Common myeloid progenitor, CD34-positive (primary cell): ENCODE measurements around the gene CHRM5.

Experiments
- CTCF ChIA-PET: fragments of 350-600 bp; sonication (Branson Sonifier 250); formaldehyde crosslinking; loops from one replicate; lab custom pipeline; 2021; ENCODE audit warnings: antibody characterized with exemption; lab: Charles Lee
- POLR2A ChIA-PET: fragments of 350-600 bp; sonication (Branson Sonifier 250); formaldehyde crosslinking; loops from one replicate; lab custom pipeline; 2021; ENCODE audit warnings: antibody characterized with exemption; lab: Charles Lee
- DNase-seq, 3 donors: peaks; one replicate each; pipeline versions ENCODE4 v3.0.0 to v3.0.0-alpha.2; 2013
- H3K27ac ChIP-seq, 2 experiments: 1 replicate in 1 of 2; 2 replicates in 1 of 2; pipeline ENCODE4 v1.7.0; 2013; ENCODE audit warnings: inconsistent platforms in 2 of 2, low read length in 2 of 2, mild to moderate bottlenecking in 2 of 2, low read depth in 1 of 2, moderate library complexity in 1 of 2; ENCODE audit not compliant: severe bottlenecking in 2 of 2, insufficient read depth in 1 of 2, poor library complexity in 1 of 2
- H3K27me3 ChIP-seq, 5 experiments: replicated peaks in 2 of 5; 1 replicate in 3 of 5; 2 replicates in 2 of 5; pipeline versions ENCODE4 v1.6.1 to v1.7.0; 2013; ENCODE audit warnings: low read length in 4 of 5, mild to moderate bottlenecking in 2 of 5, moderate library complexity in 2 of 5, inconsistent platforms in 1 of 5; ENCODE audit not compliant: insufficient read depth in 5 of 5, control insufficient read depth in 4 of 5
- H3K36me3 ChIP-seq, 4 experiments: 1 replicate in 2 of 4; 2 replicates in 2 of 4; pipeline versions ENCODE4 v1.6.1 to v1.7.0; 2013; ENCODE audit warnings: low read length in 3 of 4, control low read depth in 1 of 4, mild to moderate bottlenecking in 1 of 4; ENCODE audit not compliant: control insufficient read depth in 4 of 4, insufficient read depth in 4 of 4
- H3K4me1 ChIP-seq, 4 experiments: 1 replicate in 3 of 4; 2 replicates in 1 of 4; pipeline versions ENCODE4 v1.6.1 to v1.7.1; 2013; ENCODE audit warnings: low read length in 3 of 4, mild to moderate bottlenecking in 3 of 4, control low read depth in 1 of 4, inconsistent platforms in 1 of 4, moderate library complexity in 1 of 4; ENCODE audit not compliant: control insufficient read depth in 4 of 4, insufficient read depth in 4 of 4; ENCODE audit errors: control extremely low read depth in 1 of 4
- H3K4me3 ChIP-seq, 7 experiments: 1 replicate in 4 of 7; 2 replicates in 3 of 7; pipeline versions ENCODE4 v1.5.1 to v1.7.0; 2013; ENCODE audit warnings: mild to moderate bottlenecking in 7 of 7, low read length in 6 of 7, moderate library complexity in 6 of 7, inconsistent platforms in 2 of 7, low read depth in 2 of 7, control low read depth in 1 of 7; ENCODE audit not compliant: insufficient read depth in 4 of 7, control insufficient read depth in 1 of 7; ENCODE audit errors: extremely low read depth in 1 of 7
- H3K9me3 ChIP-seq, 5 experiments: 1 replicate in 4 of 5; 2 replicates in 1 of 5; pipeline versions ENCODE4 v1.6.1 to v1.7.1; 2013; ENCODE audit warnings: low read length in 4 of 5, mild to moderate bottlenecking in 2 of 5, inconsistent platforms in 1 of 5, low read depth in 1 of 5, moderate library complexity in 1 of 5; ENCODE audit not compliant: control insufficient read depth in 4 of 5, insufficient read depth in 2 of 5; ENCODE audit errors: control extremely low read depth in 1 of 5
- WGBS: methylation state at CpG from one replicate; pipeline ENCODE4 v1.1.5; 2013; ENCODE audit not compliant: insufficient coverage; 5-methylcytosine and 5-hydroxymethylcytosine counted together

The CHRM5 gene

DNA sequence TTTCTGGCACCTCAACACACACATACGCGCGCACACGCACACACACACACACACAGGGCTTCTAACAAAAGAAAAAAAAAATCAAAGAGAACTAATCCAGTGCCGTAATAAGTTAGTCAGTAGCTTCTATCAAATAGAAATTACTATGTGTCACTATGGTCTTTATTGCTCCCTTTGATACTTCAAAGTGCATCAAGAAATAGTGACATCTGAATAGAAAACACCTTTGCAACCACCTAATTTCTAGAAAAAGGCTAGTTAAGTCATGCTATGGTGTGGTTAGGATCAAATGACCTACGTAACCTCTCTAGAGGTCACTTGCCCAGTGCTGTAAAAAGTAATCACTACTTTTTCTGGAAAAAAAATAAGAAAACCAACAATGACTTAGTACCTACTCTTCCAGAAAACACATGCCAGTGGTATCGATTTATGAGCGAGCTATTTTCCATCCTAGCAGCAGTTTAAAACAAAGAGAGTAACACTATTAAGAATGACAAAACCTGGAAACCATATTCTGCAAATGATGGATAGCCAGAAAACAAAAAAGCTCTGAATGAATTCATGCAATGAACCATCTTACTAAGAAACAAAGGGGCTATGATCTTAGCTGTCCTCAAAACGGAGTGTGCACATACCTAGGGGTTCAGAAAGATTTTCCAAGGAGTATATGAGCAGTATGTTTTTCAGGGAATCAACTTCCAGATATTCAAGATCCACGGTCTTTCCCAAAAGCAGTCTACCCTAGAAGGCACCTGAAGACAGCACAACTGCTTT, 63.9 kb downstream of the CHRM5 start:
- 85% methylated on average over 7 of the region's 10 CpGs for WGBS
- no peak overlapping the region for H3K27ac ChIP-seq
- CTCF ChIA-PET: no interaction called here
- H3K4me1 ChIP-seq: peaks cover 0 to 4% (median 4%) of the 10 kb centered on the region in 4 experiments
- H3K27me3 ChIP-seq: no peaks in the 10 kb centered on the region
- no peak overlapping the region for H3K4me3 ChIP-seq
- peaks cover 0 to 6% (median 0%) of the 10 kb centered on the region in 5 experiments for H3K9me3 ChIP-seq
- H3K36me3 ChIP-seq: no peaks in the 10 kb centered on the region
- POLR2A ChIA-PET: interaction anchor here (0.8 kb wide), 1 partner anchor 117 kb away, joined by 4 read pairs; no protein-coding TSS in a partner anchor
- DNase-seq: no peak

- Histone ChIP-seq H3K36me3 (no peaks in the 10 kb centered on the region), H3K27ac (peak overlapping the region in 1 of 2 experiments; percentile 83), H3K27me3 (no peaks in the 10 kb centered on the region), H3K9me3 (no peaks in the 10 kb centered on the region), H3K4me3 (peak overlapping the region; percentile 67 to 96 (median 89)), H3K4me1 (peaks cover 5 to 28% (median 20%) of the 10 kb centered on the region in 4 experiments)
- peak; percentile 67 to 93 (median 86) for DNase-seq
- WGBS: under 1% methylated on average over 46 of the region's 70 CpGs
- POLR2A ChIA-PET: no interaction called here
- CTCF ChIA-PET: no interaction called here
Observed at GRCh38 chr15:34038023-34038870, 70.0 kb downstream of the CHRM5 start.

- ChIA-PET POLR2A (no interaction called here), CTCF (interaction anchor here (0.9 kb wide), 1 partner anchor 24 kb away, joined by 5 read pairs; no protein-coding TSS in a partner anchor)
- Histone ChIP-seq H3K27me3 (no peaks in the 10 kb centered on the region), H3K9me3 (no peaks in the 10 kb centered on the region), H3K27ac (peak within 1 kb of the TSS; percentile 50 to 83), H3K4me3 (peak within 1 kb of the TSS; percentile 67 to 96 (median 89)), H3K36me3 (no peaks in the 10 kb centered on the region), H3K4me1 (peaks cover 5 to 28% (median 20%) of the 10 kb centered on the region in 4 experiments)
- WGBS: under 1% methylated on average over 56 of the region's 82 CpGs
- peak; percentile 45 to 82 (median 73) for DNase-seq
Observed at GRCh38 chr15:34038871-34039789, 70.8 kb downstream of the CHRM5 start, which contains the start of gene AVEN. AVEN (minus strand) TSS chr15:34039204; CDS start chr15:34039046, 158 bp downstream.

DNA sequence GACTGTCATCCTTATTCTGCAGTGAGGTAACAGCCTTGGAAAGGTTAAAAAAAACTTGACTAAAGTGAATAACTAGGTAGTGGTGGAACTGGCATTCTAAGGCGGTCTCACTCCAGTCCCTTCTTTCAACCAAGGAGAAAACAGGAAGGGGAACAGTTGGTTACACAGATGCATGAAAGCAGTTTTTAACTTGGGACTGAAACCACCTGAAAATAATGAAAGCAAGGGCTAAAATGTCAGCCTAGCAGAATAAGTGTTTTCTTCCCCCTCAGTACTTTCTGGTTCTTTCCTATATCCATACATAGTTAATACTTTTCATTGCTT, 71.5 kb downstream of the CHRM5 start:
- Histone ChIP-seq H3K27ac (peak overlapping the region in 1 of 2 experiments; percentile 83), H3K9me3 (no peaks in the 10 kb centered on the region), H3K4me3 (peak overlapping the region in 6 of 7 experiments; percentile 67 to 96 (median 90)), H3K36me3 (no peaks in the 10 kb centered on the region), H3K4me1 (peaks cover 5 to 28% (median 20%) of the 10 kb centered on the region in 4 experiments), H3K27me3 (no peaks in the 10 kb centered on the region)
- DNase-seq: peak; percentile 29 to 73 (median 68)
- POLR2A ChIA-PET: no interaction called here
- CTCF ChIA-PET: interaction anchor here (0.9 to 1.6 kb wide), 2 partner anchors 21 to 23 kb away, joined by 5 to 8 read pairs; no protein-coding TSS in a partner anchor
- 0% methylated on average over 1 of the region's 1 CpG for WGBS

DNA sequence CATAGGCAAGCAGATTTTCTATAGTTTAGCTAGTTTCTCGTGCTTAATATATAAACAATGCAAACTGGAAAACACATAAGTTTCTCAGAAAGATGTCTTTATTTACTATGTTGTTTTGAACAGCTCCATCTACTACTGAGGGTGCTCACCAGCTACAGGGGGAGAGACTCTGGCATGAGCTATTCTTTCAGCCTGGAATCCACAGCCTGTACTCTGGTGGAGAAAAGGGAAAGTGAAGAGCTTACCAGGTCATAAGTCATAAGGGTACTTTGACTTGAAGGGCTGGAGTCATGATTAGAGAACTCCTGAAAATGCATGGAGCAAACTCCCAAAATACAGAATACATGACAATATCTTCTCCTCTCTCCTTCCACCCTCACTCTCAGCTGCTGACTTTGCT, 75.1 kb downstream of the CHRM5 start:
- ChIA-PET CTCF (interaction anchor here (0.9 to 1.4 kb wide), 3 partner anchors 17 to 22 kb away, joined by 3 to 6 read pairs (median 5); no protein-coding TSS in a partner anchor), POLR2A (interaction anchor here (0.6 kb wide), 1 partner anchor 55 kb away, joined by 4 read pairs; no protein-coding TSS in a partner anchor)
- Histone ChIP-seq H3K9me3 (peaks cover 0 to 3% (median 0%) of the 10 kb centered on the region in 5 experiments), H3K36me3 (no peaks in the 10 kb centered on the region), H3K27me3 (no peaks in the 10 kb centered on the region), H3K27ac (no peak overlapping the region), H3K4me1 (peaks cover 5 to 15% (median 13%) of the 10 kb centered on the region in 4 experiments), H3K4me3 (no peak overlapping the region)
- WGBS: no CpG with 5 or more reads among the region's 1 CpG
- no peak for DNase-seq

- no peaks in the 10 kb centered on the region for H3K36me3 ChIP-seq
- H3K27ac ChIP-seq: no peak overlapping the region
- ChIA-PET CTCF (interaction anchor here (0.9 to 1.4 kb wide), 3 partner anchors 17 to 22 kb away, joined by 3 to 6 read pairs (median 5); no protein-coding TSS in a partner anchor), POLR2A (interaction anchor here (0.6 kb wide), 1 partner anchor 54 kb away, joined by 4 read pairs; no protein-coding TSS in a partner anchor)
- H3K4me1 ChIP-seq: peaks cover 5 to 15% (median 13%) of the 10 kb centered on the region in 4 experiments
- no peak for DNase-seq
- no peak overlapping the region for H3K4me3 ChIP-seq
- H3K27me3 ChIP-seq: no peaks in the 10 kb centered on the region
- 100% methylated on average over 1 of the region's 2 CpGs for WGBS
- H3K9me3 ChIP-seq: peaks cover 0 to 6% (median 0%) of the 10 kb centered on the region in 5 experiments
Observed at GRCh38 chr15:34043813-34044212, 75.5 kb downstream of the CHRM5 start.
